Measurements from ENCODE around the gene PLA2G4C. TPM values are rescaled to one million over a fixed set of nuclear protein-coding genes. Genes with fewer than 3 reads are reported as not detected.

The PLA2G4C gene
- total RNA-seq (3.5 TPM), polyA plus RNA-seq (1 to 10 TPM in 2 of 4 donors, under 1 TPM in 2; 0.59 to 2.7 (median 1.3) TPM)

DNA sequence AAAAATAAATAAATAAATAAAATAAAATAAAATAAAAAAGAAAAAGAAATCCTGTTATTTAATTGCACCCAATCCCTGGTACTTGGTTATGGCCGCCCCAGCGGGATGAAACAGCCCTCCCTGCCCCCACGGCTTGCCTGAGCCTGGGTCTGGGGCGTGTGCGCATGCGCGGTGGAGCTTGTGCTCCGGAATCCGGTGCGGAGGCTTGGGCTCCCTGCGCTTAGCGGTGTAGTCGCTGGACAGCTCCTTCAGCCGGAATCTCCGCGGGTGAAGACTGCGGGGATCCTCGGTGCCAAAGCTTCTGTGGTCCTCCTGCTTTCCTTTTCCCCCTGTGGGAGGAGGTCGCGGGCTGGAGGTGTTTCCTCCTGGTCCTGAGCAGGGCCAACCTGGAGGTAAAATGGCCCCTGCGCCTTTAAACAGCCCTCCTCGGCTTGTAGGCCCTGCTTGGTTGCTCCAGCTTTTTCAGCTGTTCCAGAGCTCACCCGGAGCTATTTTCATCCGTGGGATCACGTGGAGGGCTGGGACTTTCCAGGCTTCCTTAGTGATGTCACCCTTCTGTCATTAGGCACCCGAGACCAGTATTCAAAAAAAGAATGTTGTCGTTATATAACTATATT is at the start of gene PLA2G4C:
Gene PLA2G4C, minus strand, starts transcription at position 468 of the 617 bp plus-strand sequence. CDS start 4,288 bp downstream, outside the sequence.
- Histone ChIP-seq H3K4me3 (ENCODE audit: low read depth, low read length) (peak within 1 kb of the TSS; percentile 70), H3K4me1 (ENCODE audit: control insufficient read depth, insufficient read depth, low read length, poor library complexity, severe bottlenecking) (peaks cover 4% of the 10 kb centered on the region), H3K36me3 (ENCODE audit: control insufficient read depth, insufficient read depth, low read length) (peaks cover 3% of the 10 kb centered on the region), H3K27ac (ENCODE audit: insufficient read depth, low read length, poor library complexity, severe bottlenecking) (peak within 1 kb of the TSS; percentile 65), H3K9me3 (ENCODE audit: control insufficient read depth in 2 of 2, low read length in 2 of 2) (no peaks in the 10 kb centered on the region), H3K27me3 (ENCODE audit: control insufficient read depth, insufficient read depth, low read length) (no peaks in the 10 kb centered on the region)
- DNase-seq (peak; percentile 62 to 84 (median 80)), ATAC-seq (ENCODE audit: low read depth in 2 of 2) (peak; percentile 72 to 79)
- Mint-ChIP-seq H3K9me3 (peaks cover 0 to 2% (median 0%) of the 10 kb centered on the region in 7 donors), H3K36me3 (peaks cover 4% of the 10 kb centered on the region), H3K27me3 (no peaks in the 10 kb centered on the region), H3K27ac (peak within 1 kb of the TSS; percentile 66 to 82 (median 82)), H3K4me3 (peak within 1 kb of the TSS; percentile 80 to 94 (median 86)), H3K4me1 (peaks cover 5 to 20% (median 12%) of the 10 kb centered on the region in 4 donors)

GRCh38 chr19:48158210-48158790 is 47.7 kb upstream of the PLA2G4C start:
- H3K9me3 Mint-ChIP-seq: no peaks in the 10 kb centered on the region
- ATAC-seq (ENCODE audit: low read depth in 2 of 2) (no peak), DNase-seq (no peak)
- H3K4me1 Mint-ChIP-seq: peaks cover 0 to 4% (median 0%) of the 10 kb centered on the region in 4 donors
- H3K4me3 ChIP-seq (ENCODE audit: low read depth, low read length): no peak overlapping the region
- H3K27me3 ChIP-seq (ENCODE audit: control insufficient read depth, insufficient read depth, low read length): no peaks in the 10 kb centered on the region
- peak overlapping the region in 2 of 3 donors; percentile 11 to 84 for H3K27ac Mint-ChIP-seq
- no peak overlapping the region for H3K27ac ChIP-seq (ENCODE audit: insufficient read depth, low read length, poor library complexity, severe bottlenecking)
- no peaks in the 10 kb centered on the region for H3K4me1 ChIP-seq (ENCODE audit: control insufficient read depth, insufficient read depth, low read length, poor library complexity, severe bottlenecking)
- no peaks in the 10 kb centered on the region for H3K27me3 Mint-ChIP-seq
- peaks cover 44% of the 10 kb centered on the region for H3K36me3 Mint-ChIP-seq
- no peak overlapping the region for H3K4me3 Mint-ChIP-seq
- H3K36me3 ChIP-seq (ENCODE audit: control insufficient read depth, insufficient read depth, low read length): peaks cover 50% of the 10 kb centered on the region
- no peaks in the 10 kb centered on the region for H3K9me3 ChIP-seq (ENCODE audit: control insufficient read depth in 2 of 2, low read length in 2 of 2)

DNA sequence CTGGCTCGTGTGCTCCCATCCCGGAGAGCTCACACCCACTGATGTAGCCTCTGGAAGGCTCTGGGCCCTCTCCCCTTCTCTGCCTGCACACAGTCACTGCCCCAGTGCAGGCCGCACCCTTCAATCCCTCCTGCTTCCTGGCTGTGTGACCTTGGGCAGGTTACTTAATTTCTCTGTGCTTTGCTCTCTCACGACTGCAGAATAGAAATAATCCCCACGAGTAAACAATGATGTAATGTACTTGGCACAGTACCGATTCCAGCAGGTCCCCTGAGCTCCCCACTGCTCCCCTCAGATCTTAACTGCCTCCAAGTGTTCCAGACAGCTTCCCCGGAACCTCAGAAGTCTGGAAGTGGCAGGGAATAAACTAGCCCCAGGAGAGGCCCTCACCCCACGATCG is 43.4 kb upstream of the PLA2G4C start:
- DNase-seq: no peak
- Mint-ChIP-seq H3K4me1 (peaks cover 0 to 11% (median under 1%) of the 10 kb centered on the region in 4 donors), H3K36me3 (peaks cover 40% of the 10 kb centered on the region), H3K27me3 (no peaks in the 10 kb centered on the region), H3K27ac (peak overlapping the region in 2 of 3 donors; percentile 44 to 50), H3K4me3 (no peak overlapping the region), H3K9me3 (no peaks in the 10 kb centered on the region)
- H3K27ac ChIP-seq (ENCODE audit: insufficient read depth, low read length, poor library complexity, severe bottlenecking): no peak overlapping the region
- H3K4me1 ChIP-seq (ENCODE audit: control insufficient read depth, insufficient read depth, low read length, poor library complexity, severe bottlenecking): no peaks in the 10 kb centered on the region
- ATAC-seq (ENCODE audit: low read depth in 2 of 2): no peak
- H3K4me3 ChIP-seq (ENCODE audit: low read depth, low read length): no peak overlapping the region
- H3K36me3 ChIP-seq (ENCODE audit: control insufficient read depth, insufficient read depth, low read length): peaks cover 39% of the 10 kb centered on the region
- no peaks in the 10 kb centered on the region for H3K27me3 ChIP-seq (ENCODE audit: control insufficient read depth, insufficient read depth, low read length)
- no peaks in the 10 kb centered on the region for H3K9me3 ChIP-seq (ENCODE audit: control insufficient read depth in 2 of 2, low read length in 2 of 2)

- no peak overlapping the region for H3K27ac Mint-ChIP-seq
- H3K36me3 ChIP-seq (ENCODE audit: control insufficient read depth, insufficient read depth, low read length): peaks cover 37% of the 10 kb centered on the region
- no peaks in the 10 kb centered on the region for H3K27me3 ChIP-seq (ENCODE audit: control insufficient read depth, insufficient read depth, low read length)
- peaks cover 36% of the 10 kb centered on the region for H3K36me3 Mint-ChIP-seq
- ATAC-seq (ENCODE audit: low read depth in 2 of 2) (peak; percentile 45 to 46), DNase-seq (peak; percentile 46 to 72 (median 60))
- no peaks in the 10 kb centered on the region for H3K4me1 ChIP-seq (ENCODE audit: control insufficient read depth, insufficient read depth, low read length, poor library complexity, severe bottlenecking)
- H3K4me1 Mint-ChIP-seq: peaks cover 0 to 11% (median under 1%) of the 10 kb centered on the region in 4 donors
- H3K27me3 Mint-ChIP-seq: no peaks in the 10 kb centered on the region
- no peak overlapping the region for H3K4me3 Mint-ChIP-seq
- H3K9me3 ChIP-seq (ENCODE audit: control insufficient read depth in 2 of 2, low read length in 2 of 2): no peaks in the 10 kb centered on the region
- no peak overlapping the region for H3K27ac ChIP-seq (ENCODE audit: insufficient read depth, low read length, poor library complexity, severe bottlenecking)
- no peaks in the 10 kb centered on the region for H3K9me3 Mint-ChIP-seq
- H3K4me3 ChIP-seq (ENCODE audit: low read depth, low read length): no peak overlapping the region
Observed at GRCh38 chr19:48152551-48152950, 41.9 kb upstream of the PLA2G4C start.

DNA sequence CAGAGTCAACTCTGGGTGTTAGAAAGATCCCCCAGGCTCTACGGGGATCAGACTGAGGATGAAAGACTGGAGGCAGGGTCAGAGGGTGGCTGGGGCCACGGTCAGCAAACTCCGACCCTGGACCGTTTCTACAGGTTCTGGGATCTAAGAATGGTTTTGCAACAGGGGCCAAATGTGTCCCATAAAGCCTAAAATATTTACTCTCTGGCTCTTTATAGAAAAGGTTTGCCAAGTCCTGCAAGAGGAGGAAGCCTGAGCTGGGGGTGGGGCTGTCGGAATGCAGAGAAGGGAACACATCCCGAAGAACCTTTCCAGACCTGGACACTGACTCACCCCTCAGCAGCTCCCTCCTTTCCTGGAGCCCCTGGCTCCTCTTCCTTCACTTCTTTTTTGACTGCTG is 38.8 kb upstream of the PLA2G4C start:
- H3K27me3 Mint-ChIP-seq: no peaks in the 10 kb centered on the region
- Histone ChIP-seq H3K4me3 (ENCODE audit: low read depth, low read length) (no peak overlapping the region), H3K9me3 (ENCODE audit: control insufficient read depth in 2 of 2, low read length in 2 of 2) (no peaks in the 10 kb centered on the region), H3K36me3 (ENCODE audit: control insufficient read depth, insufficient read depth, low read length) (peaks cover 44% of the 10 kb centered on the region), H3K4me1 (ENCODE audit: control insufficient read depth, insufficient read depth, low read length, poor library complexity, severe bottlenecking) (no peaks in the 10 kb centered on the region), H3K27me3 (ENCODE audit: control insufficient read depth, insufficient read depth, low read length) (no peaks in the 10 kb centered on the region), H3K27ac (ENCODE audit: insufficient read depth, low read length, poor library complexity, severe bottlenecking) (no peak overlapping the region)
- no peak overlapping the region for H3K27ac Mint-ChIP-seq
- DNase-seq: no peak
- no peak overlapping the region for H3K4me3 Mint-ChIP-seq
- no peaks in the 10 kb centered on the region for H3K9me3 Mint-ChIP-seq
- H3K4me1 Mint-ChIP-seq: peaks cover 0 to 8% (median under 1%) of the 10 kb centered on the region in 4 donors
- no peak for ATAC-seq (ENCODE audit: low read depth in 2 of 2)
- peaks cover 27% of the 10 kb centered on the region for H3K36me3 Mint-ChIP-seq

GRCh38 chr19:48148576-48148975 is 38.0 kb upstream of the PLA2G4C start:
- DNase-seq (no peak), ATAC-seq (ENCODE audit: low read depth in 2 of 2) (no peak)
- no peak overlapping the region for H3K27ac ChIP-seq (ENCODE audit: insufficient read depth, low read length, poor library complexity, severe bottlenecking)
- Mint-ChIP-seq H3K36me3 (peaks cover 34% of the 10 kb centered on the region), H3K9me3 (no peaks in the 10 kb centered on the region), H3K4me3 (no peak overlapping the region), H3K4me1 (peaks cover 0 to 6% (median under 1%) of the 10 kb centered on the region in 4 donors), H3K27me3 (no peaks in the 10 kb centered on the region), H3K27ac (no peak overlapping the region)
- H3K4me1 ChIP-seq (ENCODE audit: control insufficient read depth, insufficient read depth, low read length, poor library complexity, severe bottlenecking): no peaks in the 10 kb centered on the region
- H3K27me3 ChIP-seq (ENCODE audit: control insufficient read depth, insufficient read depth, low read length): no peaks in the 10 kb centered on the region
- no peak overlapping the region for H3K4me3 ChIP-seq (ENCODE audit: low read depth, low read length)
- H3K9me3 ChIP-seq (ENCODE audit: control insufficient read depth in 2 of 2, low read length in 2 of 2): no peaks in the 10 kb centered on the region
- H3K36me3 ChIP-seq (ENCODE audit: control insufficient read depth, insufficient read depth, low read length): peaks cover 44% of the 10 kb centered on the region

GRCh38 chr19:48147597-48148175 is 37.1 kb upstream of the PLA2G4C start:
- Histone ChIP-seq H3K27me3 (ENCODE audit: control insufficient read depth, insufficient read depth, low read length) (no peaks in the 10 kb centered on the region), H3K9me3 (ENCODE audit: control insufficient read depth in 2 of 2, low read length in 2 of 2) (no peaks in the 10 kb centered on the region), H3K4me3 (ENCODE audit: low read depth, low read length) (no peak overlapping the region), H3K36me3 (ENCODE audit: control insufficient read depth, insufficient read depth, low read length) (peaks cover 52% of the 10 kb centered on the region), H3K27ac (ENCODE audit: insufficient read depth, low read length, poor library complexity, severe bottlenecking) (no peak overlapping the region), H3K4me1 (ENCODE audit: control insufficient read depth, insufficient read depth, low read length, poor library complexity, severe bottlenecking) (no peaks in the 10 kb centered on the region)
- Mint-ChIP-seq H3K4me1 (peaks cover 0 to 6% (median under 1%) of the 10 kb centered on the region in 4 donors), H3K9me3 (no peaks in the 10 kb centered on the region), H3K36me3 (peaks cover 39% of the 10 kb centered on the region), H3K27ac (no peak overlapping the region), H3K4me3 (no peak overlapping the region), H3K27me3 (no peaks in the 10 kb centered on the region)
- DNase-seq (no peak), ATAC-seq (ENCODE audit: low read depth in 2 of 2) (no peak)
